Keratinocyte (primary cell): ENCODE results near the gene P2RY2.

Source experiments
- CTCF ChIP-seq, 3 experiments: IDR thresholded peaks in 1 of 3; conservative IDR thresholded peaks in 1 of 3; optimal IDR thresholded peaks in 1 of 3; 2 replicates in 2 of 3; 3 replicates in 1 of 3; pipeline versions ENCODE3 to v1.5.1; 2011; ENCODE audit warnings: low read length in 3 of 3, mild to moderate bottlenecking in 3 of 3, moderate library complexity in 2 of 3, control low read depth in 1 of 3, inconsistent platforms in 1 of 3; ENCODE audit not compliant: insufficient read depth in 2 of 3; ENCODE audit errors: extremely low read depth in 1 of 3
- EZH2 ChIP-seq: IDR thresholded peaks from one replicate; pipeline ENCODE4 v1.6.1; 2012; ENCODE audit warnings: inconsistent platforms, mild to moderate bottlenecking, low read length, moderate library complexity

GRCh38 chr11:73210916-73211667 lies 7.0 kb upstream of the P2RY2 start:
- TF ChIP-seq CTCF (optimal IDR thresholded peaks at IDR 0.05 in 1 of 3, IDR thresholded peaks at IDR 0.05 in 1 of 3, conservative IDR thresholded peaks at IDR 0.05 in 1 of 3; ENCODE audit: extremely low read depth in 1 of 3, insufficient read depth in 2 of 3, low read length in 3 of 3) (no peak), EZH2 (no peak)
